Esophagus muscularis mucosa (tissue), 4 donors: ENCODE results near the gene TMEM176B. TPM values are rescaled to one million over a fixed set of nuclear protein-coding genes. Genes with fewer than 3 reads are reported as not detected.

Experiments used
- DNase-seq: peaks from one replicate; pipeline ENCODE4 v3.0.0-alpha.2; 2017; ENCODE audit errors: extremely low spot score
- H3K27ac ChIP-seq, 4 donors: fragments of 200-600 bp; sonication (generic); replicated peaks in 1 of 4; 1 replicate in 3 of 4; 2 replicates in 1 of 4; pipeline ENCODE4 v1.5.1; 2016 to 2019; ENCODE audit warnings: mild to moderate bottlenecking in 1 of 4
- H3K27me3 ChIP-seq, 4 donors: fragments of 200-600 bp; sonication (generic); one replicate each; pipeline versions ENCODE4 v1.5.1 to v1.6.0; 2016 to 2019
- H3K36me3 ChIP-seq, 4 donors: fragments of 200-600 bp; sonication (generic); one replicate each; pipeline ENCODE4 v1.5.1; 2016 to 2019
- H3K4me1 ChIP-seq, 4 donors: fragments of 200-600 bp; sonication (generic); one replicate each; pipeline ENCODE4 v1.5.1; 2016 to 2019
- H3K4me3 ChIP-seq, 4 donors: fragments of 200-600 bp; sonication (generic); 1 replicate in 2 of 4; 2 replicates in 2 of 4; pipeline ENCODE4 v1.5.1; 2016 to 2019; ENCODE audit warnings: mild to moderate bottlenecking in 4 of 4, moderate library complexity in 1 of 4
- H3K9me3 ChIP-seq, 4 donors: fragments of 200-600 bp; sonication (generic); 1 replicate in 3 of 4; 2 replicates in 1 of 4; pipeline ENCODE4 v1.5.1; 2016 to 2019
- EP300 ChIP-seq: sonication (generic); formaldehyde crosslinking; IDR thresholded peaks from one replicate; pipeline ENCODE4 v1.6.1; 2017; ENCODE audit warnings: antibody characterized with exemption
- POLR2A ChIP-seq: fragments of 450-650 bp; IDR thresholded peaks from one replicate; pipeline ENCODE4 v1.6.1; 2017; ENCODE audit warnings: antibody characterized with exemption, moderate library complexity, mild to moderate bottlenecking, low read depth
- POLR2AphosphoS5 ChIP-seq, 2 donors: sonication (generic); formaldehyde crosslinking; IDR thresholded peaks; one replicate each; pipeline ENCODE4 v1.6.1; 2017; ENCODE audit warnings: antibody characterized with exemption in 2 of 2
- WGBS: methylation state at CpG from one replicate; pipeline ENCODE4 v1.1.5; 2018; 5-methylcytosine and 5-hydroxymethylcytosine counted together
- intact Hi-C: fragments of 100-400 bp; cut with DNase I; formaldehyde crosslinking; loops from one replicate; pipeline ENCODE4 v1.15.1; 2023
- total RNA-seq, 4 donors: library from RNA; depleted of rRNA; stranded (reverse); fragments of >200 nt; gene quantifications; one replicate each; pipeline versions ENCODE4 v1.1.0 to v1.2.1, GENCODE V29; 2016
- TF ChIP-seq, protein P1 (sequence below), 3 experiments: fragments of 200-600 bp in 2 of 3; fragments of 450-650 bp in 1 of 3; sonication (generic) in 2 of 3; IDR thresholded peaks; one replicate each; pipeline ENCODE4 v1.5.1; 2017 to 2019; ENCODE audit warnings: antibody characterized with exemption in 3 of 3, mild to moderate bottlenecking in 2 of 3, moderate library complexity in 1 of 3

The TMEM176B gene
- total RNA-seq, 4 donors from 2014 or later = 19.5 to 58.2 (median 54.1) TPM

DNA sequence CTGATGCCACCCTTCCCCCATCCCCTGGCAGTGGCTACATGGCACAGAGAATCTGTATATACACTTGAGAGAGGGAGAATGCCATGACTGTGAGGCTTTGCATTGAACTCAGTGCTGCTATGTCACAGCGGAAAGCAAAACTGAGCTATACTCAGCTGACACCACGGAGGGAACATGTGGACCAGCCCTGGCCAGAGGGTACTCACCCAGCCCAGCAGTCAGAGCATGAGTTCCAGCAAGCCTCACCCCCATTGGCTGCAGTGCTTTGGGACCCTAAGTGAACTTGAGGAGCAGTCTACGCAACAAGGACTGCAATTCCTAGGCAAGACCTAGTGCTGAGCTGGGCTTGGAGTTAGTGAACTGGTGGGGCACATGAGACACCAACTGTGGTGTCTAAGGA lies 41.9 kb upstream of the TMEM176B start:
- peaks cover 4 to 16% (median 12%) of the 10 kb centered on the region in 4 donors for H3K4me1 ChIP-seq
- no peak overlapping the region for H3K27ac ChIP-seq
- 90% methylated on average over 3 of the region's 3 CpGs for WGBS
- no peaks in the 10 kb centered on the region for H3K9me3 ChIP-seq
- peak; percentile 79 for DNase-seq
- no peak overlapping the region for H3K4me3 ChIP-seq
- intact Hi-C loops = no loop called here
- H3K27me3 ChIP-seq = no peaks in the 10 kb centered on the region
- no peak for TF ChIP-seq EP300
- TF ChIP-seq, protein P1, sequence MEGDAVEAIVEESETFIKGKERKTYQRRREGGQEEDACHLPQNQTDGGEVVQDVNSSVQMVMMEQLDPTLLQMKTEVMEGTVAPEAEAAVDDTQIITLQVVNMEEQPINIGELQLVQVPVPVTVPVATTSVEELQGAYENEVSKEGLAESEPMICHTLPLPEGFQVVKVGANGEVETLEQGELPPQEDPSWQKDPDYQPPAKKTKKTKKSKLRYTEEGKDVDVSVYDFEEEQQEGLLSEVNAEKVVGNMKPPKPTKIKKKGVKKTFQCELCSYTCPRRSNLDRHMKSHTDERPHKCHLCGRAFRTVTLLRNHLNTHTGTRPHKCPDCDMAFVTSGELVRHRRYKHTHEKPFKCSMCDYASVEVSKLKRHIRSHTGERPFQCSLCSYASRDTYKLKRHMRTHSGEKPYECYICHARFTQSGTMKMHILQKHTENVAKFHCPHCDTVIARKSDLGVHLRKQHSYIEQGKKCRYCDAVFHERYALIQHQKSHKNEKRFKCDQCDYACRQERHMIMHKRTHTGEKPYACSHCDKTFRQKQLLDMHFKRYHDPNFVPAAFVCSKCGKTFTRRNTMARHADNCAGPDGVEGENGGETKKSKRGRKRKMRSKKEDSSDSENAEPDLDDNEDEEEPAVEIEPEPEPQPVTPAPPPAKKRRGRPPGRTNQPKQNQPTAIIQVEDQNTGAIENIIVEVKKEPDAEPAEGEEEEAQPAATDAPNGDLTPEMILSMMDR (IDR thresholded peaks at IDR 0.05) = no peak
- TF ChIP-seq POLR2A = no peak
- TF ChIP-seq POLR2AphosphoS5 (IDR thresholded peaks at IDR 0.05) = no peak
- no peaks in the 10 kb centered on the region for H3K36me3 ChIP-seq

DNA sequence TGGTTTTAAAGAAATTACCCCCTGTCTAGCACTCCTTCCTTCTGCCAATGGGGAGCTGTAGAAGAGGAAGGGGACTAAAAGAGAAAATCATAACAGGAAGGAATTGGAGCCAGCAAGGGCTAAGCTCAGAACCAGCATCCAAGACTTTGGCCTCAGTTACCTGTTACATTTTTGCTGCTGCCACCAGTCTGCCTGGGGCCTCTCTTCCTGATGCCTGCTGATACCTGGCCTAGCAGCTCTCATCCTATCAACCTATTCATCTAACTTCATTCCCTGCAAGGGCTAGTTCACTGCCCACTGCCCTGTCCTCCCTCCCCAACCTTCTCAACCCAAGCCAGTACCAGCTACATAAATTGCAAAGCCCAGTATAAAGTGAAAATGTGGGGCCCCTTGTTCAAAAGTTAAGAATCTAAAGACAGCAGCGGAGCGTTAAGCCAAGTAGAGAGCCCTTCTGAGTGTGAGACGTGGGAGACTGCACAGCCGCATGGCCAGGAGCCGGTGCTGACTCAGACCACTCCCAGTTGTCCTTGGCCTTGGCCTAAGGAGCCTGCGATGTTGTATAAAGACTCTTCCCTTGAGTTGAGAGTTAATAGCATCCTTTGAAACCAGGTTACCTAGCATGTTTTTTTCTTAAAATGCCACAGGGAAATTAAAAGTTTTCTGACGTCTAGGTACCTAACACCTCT lies 38.9 kb upstream of the TMEM176B start:
- Histone ChIP-seq H3K27ac (no peak overlapping the region), H3K36me3 (no peaks in the 10 kb centered on the region), H3K4me3 (no peak overlapping the region), H3K9me3 (no peaks in the 10 kb centered on the region), H3K4me1 (no peaks in the 10 kb centered on the region), H3K27me3 (peaks cover 0 to 6% (median 0%) of the 10 kb centered on the region in 4 donors)
- TF ChIP-seq POLR2AphosphoS5 (IDR thresholded peaks at IDR 0.05) = no peak
- TF ChIP-seq, protein P1 (IDR thresholded peaks at IDR 0.05) = no peak
- no peak for TF ChIP-seq POLR2A
- TF ChIP-seq EP300 = no peak
- 67% methylated on average over 7 of the region's 7 CpGs for WGBS
- peak; percentile 39 for DNase-seq
- intact Hi-C loops = no loop called here

DNA sequence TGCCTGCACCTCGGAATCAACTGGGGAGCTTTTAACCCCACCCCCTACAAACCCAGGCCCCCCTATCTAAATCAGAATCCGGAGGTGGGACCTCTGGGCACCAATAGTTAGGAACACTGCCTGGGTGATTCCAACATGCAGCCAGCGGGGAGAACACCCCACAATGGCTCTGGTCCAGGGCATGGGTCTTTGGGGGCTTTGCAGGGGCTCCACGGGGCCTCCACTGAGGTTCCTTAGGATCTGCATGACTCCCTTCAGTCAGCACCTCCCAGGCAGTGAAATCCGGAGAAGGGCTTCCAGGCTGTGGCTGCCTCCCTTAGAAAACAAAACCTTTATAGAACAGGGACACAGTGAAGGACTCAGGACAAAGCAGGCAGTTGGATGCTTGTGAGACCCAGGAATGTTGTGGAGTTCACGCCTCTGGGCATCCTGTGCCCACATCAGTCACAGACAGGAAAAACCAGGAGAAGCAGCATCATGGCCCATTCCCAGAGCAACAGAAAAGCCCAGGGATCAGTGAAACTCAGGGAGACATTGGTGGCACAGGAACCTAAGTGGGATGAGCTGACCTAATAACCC lies 35.6 kb upstream of the TMEM176B start:
- DNase-seq = peak; percentile 87
- 95% methylated on average over 4 of the region's 6 CpGs for WGBS
- no peaks in the 10 kb centered on the region for H3K4me1 ChIP-seq
- H3K36me3 ChIP-seq = no peaks in the 10 kb centered on the region
- no peaks in the 10 kb centered on the region for H3K9me3 ChIP-seq
- H3K27ac ChIP-seq = no peak overlapping the region
- no peak overlapping the region for H3K4me3 ChIP-seq
- intact Hi-C loops = no loop called here
- H3K27me3 ChIP-seq = peaks cover 0 to 27% (median 0%) of the 10 kb centered on the region in 4 donors
- no peak for TF ChIP-seq EP300
- no peak for TF ChIP-seq POLR2AphosphoS5 (IDR thresholded peaks at IDR 0.05)
- TF ChIP-seq, protein P1 (IDR thresholded peaks at IDR 0.05) = no peak
- no peak for TF ChIP-seq POLR2A

DNA sequence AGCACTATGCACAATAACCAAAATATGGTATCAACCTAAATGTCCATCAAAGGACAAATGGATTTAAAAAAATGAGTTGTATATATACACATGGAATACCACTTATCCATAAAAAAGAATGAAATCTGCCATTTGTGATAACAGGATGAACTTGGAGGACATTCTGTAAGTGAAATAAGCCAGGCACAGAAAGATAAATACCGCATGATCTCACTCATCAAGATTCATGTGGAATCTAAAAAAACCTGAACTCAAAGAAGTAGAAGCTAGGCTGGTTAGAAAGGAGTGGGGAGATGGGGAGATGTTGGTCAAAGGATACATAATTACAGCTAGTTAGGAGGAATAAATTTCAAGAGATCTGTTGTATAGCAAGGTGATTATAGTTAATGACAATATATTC lies 34.9 kb upstream of the TMEM176B start:
- no peaks in the 10 kb centered on the region for H3K9me3 ChIP-seq
- no peak overlapping the region for H3K27ac ChIP-seq
- no peaks in the 10 kb centered on the region for H3K36me3 ChIP-seq
- no peaks in the 10 kb centered on the region for H3K4me1 ChIP-seq
- DNase-seq = no peak
- intact Hi-C loops = no loop called here
- peaks cover 0 to 27% (median 0%) of the 10 kb centered on the region in 4 donors for H3K27me3 ChIP-seq
- WGBS = 69% methylated on average over 1 of the region's 1 CpG
- H3K4me3 ChIP-seq = no peak overlapping the region
- TF ChIP-seq, protein P1 (IDR thresholded peaks at IDR 0.05) = no peak
- TF ChIP-seq EP300 (no peak), POLR2A (no peak), POLR2AphosphoS5 (IDR thresholded peaks at IDR 0.05) (no peak)
